Measurements from ENCODE around the gene NXN. TPM values are rescaled to one million over a fixed set of nuclear protein-coding genes. Genes with fewer than 3 reads are reported as not detected.

The NXN gene
- polyA plus RNA-seq, 1 of the 3 experiments (the other 2 are of a cell fraction), result 23.9 TPM

DNA sequence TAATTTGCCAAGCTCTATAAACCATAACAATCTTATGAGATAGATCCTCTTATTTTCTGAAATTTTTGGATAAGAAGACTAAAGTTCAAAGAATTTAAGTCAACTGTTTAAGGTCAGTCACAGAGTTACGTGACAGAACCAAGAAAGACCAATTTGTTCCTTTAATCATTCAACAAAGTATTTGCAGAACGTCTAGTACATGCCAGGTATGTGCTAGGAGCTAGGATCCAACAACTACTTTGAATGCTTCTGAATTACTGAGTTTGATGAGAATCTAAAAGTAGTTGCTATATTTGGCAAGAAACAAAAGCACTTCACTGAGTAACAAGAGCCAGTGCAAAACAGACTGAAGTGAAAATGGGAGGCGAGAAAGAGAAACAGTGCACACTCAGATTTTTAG is 212.5 kb downstream of the NXN start:
- H3K4me2 ChIP-seq, result no peak overlapping the region
- CTCF ChIA-PET, result interaction anchor here (0.9 to 1.4 kb wide), 2 partner anchors 14 to 230 kb away, joined by 3 to 5 read pairs; partner anchors contain the start of gene TIMM22

DNA sequence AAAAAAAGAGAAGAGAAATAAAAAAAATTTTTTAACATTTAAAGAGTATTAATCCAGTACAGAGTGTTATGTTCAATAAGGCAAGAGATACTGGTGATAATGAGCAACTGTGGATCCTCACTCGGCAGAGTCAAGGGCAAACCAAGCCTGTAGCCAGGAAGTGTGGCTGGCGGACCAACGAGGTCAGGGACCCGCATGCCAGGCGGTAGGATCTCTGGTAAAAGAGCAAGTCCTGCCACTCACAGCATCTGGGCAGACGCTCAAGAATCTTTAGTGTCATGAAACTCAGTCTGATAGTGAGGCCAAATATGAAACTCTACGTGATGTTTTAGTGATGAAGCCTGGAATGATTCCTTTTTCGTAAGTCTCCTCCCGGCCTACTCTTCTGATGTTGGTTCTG is 219.2 kb downstream of the NXN start:
- Histone ChIP-seq H3F3A (replicated peaks; ENCODE audit: insufficient read depth) (peaks cover 11% of the 10 kb centered on the region), H3K79me2 (ENCODE audit: insufficient read depth) (no peaks in the 10 kb centered on the region), H2AFZ (ENCODE audit: low read depth) (no peak overlapping the region), H3K27ac (ENCODE audit: low read depth in 2 of 2, low read length in 1 of 2) (no peak overlapping the region), H3K36me3 (replicated peaks in 1 of 2; ENCODE audit: control insufficient read depth in 1 of 2, insufficient read depth in 2 of 2, low read length in 1 of 2) (peaks cover 58 to 60% of the 10 kb centered on the region in 2 experiments), H3K4me3 (ENCODE audit: low read depth in 2 of 2, low read length in 1 of 2) (no peak overlapping the region), H3K9me3 (no peaks in the 10 kb centered on the region), H3K4me1 (ENCODE audit: control insufficient read depth in 1 of 2, insufficient read depth in 2 of 2, low read depth in 1 of 2, low read length in 1 of 2) (no peaks in the 10 kb centered on the region), H3K27me3 (ENCODE audit: insufficient read depth) (no peaks in the 10 kb centered on the region), H3K9me2 (no peaks in the 10 kb centered on the region), H4K20me1 (ENCODE audit: insufficient read depth) (no peaks in the 10 kb centered on the region), H3K4me2 (no peak overlapping the region), H3K9ac (no peak overlapping the region)
- 96% methylated on average over 8 of the region's 9 CpGs for WGBS (ENCODE audit: low lambda C conversion rate)
- DNase-seq, result no peak
- no peak for TF ChIP-seq FOSL2 (IDR thresholded peaks at IDR 0.05; ENCODE audit: borderline replicate concordance, low read depth)
- no peak for TF ChIP-seq CHD2 (IDR thresholded peaks at IDR 0.05; ENCODE audit: low read length, partially characterized antibody)
- TF ChIP-seq FOXJ3 (CRISPR knock-in tag; IDR thresholded peaks at IDR 0.05), result no peak
- no peak for TF ChIP-seq MEF2A (IDR thresholded peaks at IDR 0.05; ENCODE audit: borderline replicate concordance, low read depth)
- TF ChIP-seq SMC3 (IDR thresholded peaks at IDR 0.05; ENCODE audit: low read depth, low read length), result no peak
- TF ChIP-seq GABPA (IDR thresholded peaks at IDR 0.05; ENCODE audit: low read depth), result no peak
- TF ChIP-seq GATA2 (CRISPR knock-in tag; IDR thresholded peaks at IDR 0.05), result no peak
- POLR2A ChIA-PET, result no interaction called here
- CTCF ChIA-PET, result interaction anchor here (1.5 to 2.3 kb wide), 2 partner anchors 8 to 348 kb away, joined by 5 to 10 read pairs; no protein-coding TSS in a partner anchor

More for the DNA sequence above, 212.5 kb downstream of the NXN start:
- H3K9me3 ChIP-seq, result no peaks in the 10 kb centered on the region
- no peaks in the 10 kb centered on the region for H3K4me1 ChIP-seq (ENCODE audit: control insufficient read depth in 1 of 2, insufficient read depth in 2 of 2, low read depth in 1 of 2, low read length in 1 of 2)
- no peak overlapping the region for H3K27ac ChIP-seq (ENCODE audit: low read depth in 2 of 2, low read length in 1 of 2)
- no peaks in the 10 kb centered on the region for H3K27me3 ChIP-seq (ENCODE audit: insufficient read depth)
- no peaks in the 10 kb centered on the region for H3K9me2 ChIP-seq
- peaks cover 45 to 57% of the 10 kb centered on the region in 2 experiments for H3K36me3 ChIP-seq (replicated peaks in 1 of 2; ENCODE audit: control insufficient read depth in 1 of 2, insufficient read depth in 2 of 2, low read length in 1 of 2)
- H4K20me1 ChIP-seq (ENCODE audit: insufficient read depth), result no peaks in the 10 kb centered on the region
- POLR2A ChIA-PET, result no interaction called here
- TF ChIP-seq GABPA (IDR thresholded peaks at IDR 0.05; ENCODE audit: low read depth) (no peak), NRF1 (IDR thresholded peaks at IDR 0.05; ENCODE audit: low read depth, low read length) (no peak), FOXM1 (IDR thresholded peaks at IDR 0.05; ENCODE audit: low read depth) (no peak), RCOR1 (IDR thresholded peaks at IDR 0.05; ENCODE audit: low read length) (no peak), GATA2 (CRISPR knock-in tag; IDR thresholded peaks at IDR 0.05) (no peak), CHD2 (IDR thresholded peaks at IDR 0.05; ENCODE audit: low read length, partially characterized antibody) (no peak), JUND (IDR thresholded peaks at IDR 0.05) (no peak), ELF1 (IDR thresholded peaks at IDR 0.05) (no peak), SIN3A (IDR thresholded peaks at IDR 0.05; ENCODE audit: borderline replicate concordance, low read depth, low read length) (no peak), FOSL2 (IDR thresholded peaks at IDR 0.05; ENCODE audit: borderline replicate concordance, low read depth) (no peak)
- TF ChIP-seq, protein P1, sequence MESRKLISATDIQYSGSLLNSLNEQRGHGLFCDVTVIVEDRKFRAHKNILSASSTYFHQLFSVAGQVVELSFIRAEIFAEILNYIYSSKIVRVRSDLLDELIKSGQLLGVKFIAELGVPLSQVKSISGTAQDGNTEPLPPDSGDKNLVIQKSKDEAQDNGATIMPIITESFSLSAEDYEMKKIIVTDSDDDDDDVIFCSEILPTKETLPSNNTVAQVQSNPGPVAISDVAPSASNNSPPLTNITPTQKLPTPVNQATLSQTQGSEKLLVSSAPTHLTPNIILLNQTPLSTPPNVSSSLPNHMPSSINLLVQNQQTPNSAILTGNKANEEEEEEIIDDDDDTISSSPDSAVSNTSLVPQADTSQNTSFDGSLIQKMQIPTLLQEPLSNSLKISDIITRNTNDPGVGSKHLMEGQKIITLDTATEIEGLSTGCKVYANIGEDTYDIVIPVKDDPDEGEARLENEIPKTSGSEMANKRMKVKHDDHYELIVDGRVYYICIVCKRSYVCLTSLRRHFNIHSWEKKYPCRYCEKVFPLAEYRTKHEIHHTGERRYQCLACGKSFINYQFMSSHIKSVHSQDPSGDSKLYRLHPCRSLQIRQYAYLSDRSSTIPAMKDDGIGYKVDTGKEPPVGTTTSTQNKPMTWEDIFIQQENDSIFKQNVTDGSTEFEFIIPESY (IDR thresholded peaks at IDR 0.05; ENCODE audit: borderline replicate concordance, low read depth), result no peak
- TF ChIP-seq, protein P2, sequence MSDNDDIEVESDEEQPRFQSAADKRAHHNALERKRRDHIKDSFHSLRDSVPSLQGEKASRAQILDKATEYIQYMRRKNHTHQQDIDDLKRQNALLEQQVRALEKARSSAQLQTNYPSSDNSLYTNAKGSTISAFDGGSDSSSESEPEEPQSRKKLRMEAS (IDR thresholded peaks at IDR 0.05; ENCODE audit: low read depth), result no peak
- TF ChIP-seq, protein P3, sequence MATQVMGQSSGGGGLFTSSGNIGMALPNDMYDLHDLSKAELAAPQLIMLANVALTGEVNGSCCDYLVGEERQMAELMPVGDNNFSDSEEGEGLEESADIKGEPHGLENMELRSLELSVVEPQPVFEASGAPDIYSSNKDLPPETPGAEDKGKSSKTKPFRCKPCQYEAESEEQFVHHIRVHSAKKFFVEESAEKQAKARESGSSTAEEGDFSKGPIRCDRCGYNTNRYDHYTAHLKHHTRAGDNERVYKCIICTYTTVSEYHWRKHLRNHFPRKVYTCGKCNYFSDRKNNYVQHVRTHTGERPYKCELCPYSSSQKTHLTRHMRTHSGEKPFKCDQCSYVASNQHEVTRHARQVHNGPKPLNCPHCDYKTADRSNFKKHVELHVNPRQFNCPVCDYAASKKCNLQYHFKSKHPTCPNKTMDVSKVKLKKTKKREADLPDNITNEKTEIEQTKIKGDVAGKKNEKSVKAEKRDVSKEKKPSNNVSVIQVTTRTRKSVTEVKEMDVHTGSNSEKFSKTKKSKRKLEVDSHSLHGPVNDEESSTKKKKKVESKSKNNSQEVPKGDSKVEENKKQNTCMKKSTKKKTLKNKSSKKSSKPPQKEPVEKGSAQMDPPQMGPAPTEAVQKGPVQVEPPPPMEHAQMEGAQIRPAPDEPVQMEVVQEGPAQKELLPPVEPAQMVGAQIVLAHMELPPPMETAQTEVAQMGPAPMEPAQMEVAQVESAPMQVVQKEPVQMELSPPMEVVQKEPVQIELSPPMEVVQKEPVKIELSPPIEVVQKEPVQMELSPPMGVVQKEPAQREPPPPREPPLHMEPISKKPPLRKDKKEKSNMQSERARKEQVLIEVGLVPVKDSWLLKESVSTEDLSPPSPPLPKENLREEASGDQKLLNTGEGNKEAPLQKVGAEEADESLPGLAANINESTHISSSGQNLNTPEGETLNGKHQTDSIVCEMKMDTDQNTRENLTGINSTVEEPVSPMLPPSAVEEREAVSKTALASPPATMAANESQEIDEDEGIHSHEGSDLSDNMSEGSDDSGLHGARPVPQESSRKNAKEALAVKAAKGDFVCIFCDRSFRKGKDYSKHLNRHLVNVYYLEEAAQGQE (IDR thresholded peaks at IDR 0.05; ENCODE audit: low read depth, low read length), result no peak
- no peaks in the 10 kb centered on the region for H3K79me2 ChIP-seq (ENCODE audit: insufficient read depth)
- H3F3A ChIP-seq (replicated peaks; ENCODE audit: insufficient read depth), result no peaks in the 10 kb centered on the region
- 78% methylated on average over 3 of the region's 3 CpGs for WGBS (ENCODE audit: low lambda C conversion rate)
- no peak overlapping the region for H3K9ac ChIP-seq
- no peak overlapping the region for H2AFZ ChIP-seq (ENCODE audit: low read depth)
- H3K4me3 ChIP-seq (ENCODE audit: low read depth in 2 of 2, low read length in 1 of 2), result no peak overlapping the region
- no peak for DNase-seq
